Mucosa of descending colon (tissue), 3 donors: Measurements from ENCODE around the gene LRRC9. TPM values are rescaled to one million over a fixed set of nuclear protein-coding genes. Genes with fewer than 3 reads are reported as not detected.
"Not testable (repeated sequence)": the region's sequence is repeated elsewhere in the genome, so short reads cannot be mapped to it uniquely, and the experiment has no call there.

Experiments
- ATAC-seq: fragments of 200-7000 bp; cut with Tn5 transposase; one replicate; pipeline ENCODE4 v1.9.1; 2020; ENCODE audit warnings: mild to moderate bottlenecking, moderate library complexity
- DNase-seq, 3 donors: peaks; one replicate each; pipeline ENCODE4 v3.0.0-alpha.2; 2020
- H3K36me3 ChIP-seq: fragments of 200-600 bp; one replicate; pipeline ENCODE4 v1.8.0; 2021; ENCODE audit warnings: low read depth, mild to moderate bottlenecking
- H3K4me1 ChIP-seq: fragments of 200-600 bp; one replicate; pipeline ENCODE4 v1.8.0; 2021; ENCODE audit warnings: low read depth, mild to moderate bottlenecking
- H3K4me3 ChIP-seq: fragments of 200-600 bp; one replicate; pipeline ENCODE4 v1.8.0; 2021; ENCODE audit warnings: mild to moderate bottlenecking
- H3K9me3 ChIP-seq: fragments of 200-600 bp; one replicate; pipeline ENCODE4 v1.8.0; 2021; ENCODE audit warnings: mild to moderate bottlenecking
- intact Hi-C, 2 donors: fragments of 100-400 bp; cut with DNase I in 1 of 2; cut with micrococcal nuclease in 1 of 2; formaldehyde crosslinking; loops; one replicate each; pipeline versions ENCODE4 v1.11.0 to v1.11.1; 2022; cut with DNase I, micrococcal nuclease
- total RNA-seq, 3 donors: library from RNA; stranded (reverse); fragmentation: NEBNext Ultra II Directional in 2 of 3; extraction: Animal tissue kit (Norgen Biotek cat#: 25700) in 2 of 3; gene quantifications; one replicate each; pipeline versions ENCODE4 v1.2.1 to v1.2.4, GENCODE V29; 2021 to 2023
- TF ChIP-seq, protein P1 (sequence below): fragments of 200-600 bp; IDR thresholded peaks from one replicate; pipeline ENCODE4 v1.8.0; 2022; ENCODE audit warnings: antibody characterized with exemption, mild to moderate bottlenecking
- donor health status: DM: no; HTN: no; CAD: no; lungs with moderate emphysema.
- donor health status: DM: no; HTN: no; CAD: no.
- donor health status: DM: no; HTN: yes; CAD: no.

Gene LRRC9
- total RNA-seq, 3 donors from 2014 or later = 0.58 TPM; not detected in 2

DNA sequence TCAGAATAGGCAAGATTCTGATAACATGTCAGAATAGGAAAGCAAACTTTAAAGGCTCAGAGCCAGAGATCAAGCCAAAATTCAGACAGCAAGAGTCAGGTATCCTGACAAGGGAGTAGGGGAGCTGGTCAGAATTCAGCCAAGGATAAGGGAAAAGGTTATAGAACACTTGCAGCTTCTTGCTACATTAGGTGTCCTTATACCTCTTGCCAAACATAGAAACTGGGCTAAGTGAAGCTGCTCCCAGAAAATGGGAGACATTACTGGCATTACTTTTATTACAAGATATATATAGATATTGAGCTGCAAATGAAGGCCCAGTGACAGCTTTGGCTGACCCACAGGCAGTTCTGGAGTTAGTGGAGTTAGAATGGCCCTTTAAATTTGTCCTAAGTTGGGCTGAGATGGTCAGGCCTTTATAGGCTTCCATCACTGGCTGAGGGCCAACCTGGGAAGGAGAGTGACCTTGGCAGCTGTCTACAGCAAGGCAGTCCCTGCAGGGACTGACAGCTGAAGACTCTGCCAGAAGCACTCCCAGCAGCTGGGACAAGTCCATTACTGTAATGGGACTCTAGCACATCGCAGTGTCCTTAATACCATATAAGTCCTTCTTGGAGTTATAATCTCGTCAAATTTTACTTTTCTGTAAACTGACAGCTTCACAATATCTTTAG is 83.0 kb downstream of the LRRC9 start:
- TF ChIP-seq, protein P1, sequence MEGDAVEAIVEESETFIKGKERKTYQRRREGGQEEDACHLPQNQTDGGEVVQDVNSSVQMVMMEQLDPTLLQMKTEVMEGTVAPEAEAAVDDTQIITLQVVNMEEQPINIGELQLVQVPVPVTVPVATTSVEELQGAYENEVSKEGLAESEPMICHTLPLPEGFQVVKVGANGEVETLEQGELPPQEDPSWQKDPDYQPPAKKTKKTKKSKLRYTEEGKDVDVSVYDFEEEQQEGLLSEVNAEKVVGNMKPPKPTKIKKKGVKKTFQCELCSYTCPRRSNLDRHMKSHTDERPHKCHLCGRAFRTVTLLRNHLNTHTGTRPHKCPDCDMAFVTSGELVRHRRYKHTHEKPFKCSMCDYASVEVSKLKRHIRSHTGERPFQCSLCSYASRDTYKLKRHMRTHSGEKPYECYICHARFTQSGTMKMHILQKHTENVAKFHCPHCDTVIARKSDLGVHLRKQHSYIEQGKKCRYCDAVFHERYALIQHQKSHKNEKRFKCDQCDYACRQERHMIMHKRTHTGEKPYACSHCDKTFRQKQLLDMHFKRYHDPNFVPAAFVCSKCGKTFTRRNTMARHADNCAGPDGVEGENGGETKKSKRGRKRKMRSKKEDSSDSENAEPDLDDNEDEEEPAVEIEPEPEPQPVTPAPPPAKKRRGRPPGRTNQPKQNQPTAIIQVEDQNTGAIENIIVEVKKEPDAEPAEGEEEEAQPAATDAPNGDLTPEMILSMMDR = no peak
- ATAC-seq = no peak
- Histone ChIP-seq H3K9me3 (no peaks in the 10 kb centered on the region), H3K4me3 (no peak overlapping the region), H3K4me1 (no peaks in the 10 kb centered on the region), H3K36me3 (no peaks in the 10 kb centered on the region)
- peak in 1 of 3 donors; percentile 3 for DNase-seq
- intact Hi-C loops = no loop called here

DNA sequence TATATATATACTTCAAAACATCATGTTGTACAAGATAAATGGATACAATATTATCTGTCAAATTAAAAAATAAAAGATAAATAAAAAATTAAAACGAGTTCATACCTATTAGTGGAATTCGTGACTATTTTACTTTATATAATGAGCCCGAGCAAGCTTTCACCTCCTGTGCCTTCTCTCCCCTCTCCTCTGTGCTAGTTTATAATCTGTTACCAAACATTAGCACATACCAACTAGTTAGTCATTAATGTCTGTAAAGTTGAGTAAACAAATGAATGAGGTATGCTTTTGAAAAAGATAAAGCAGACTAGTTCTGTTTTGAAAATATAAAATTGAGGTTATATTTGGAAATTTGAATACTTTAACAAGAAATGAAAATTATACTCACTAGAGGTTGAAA is 84.0 kb downstream of the LRRC9 start:
- DNase-seq = no peak
- H3K4me1 ChIP-seq = no peaks in the 10 kb centered on the region
- no peak for ATAC-seq
- H3K36me3 ChIP-seq = no peaks in the 10 kb centered on the region
- no peak overlapping the region for H3K4me3 ChIP-seq
- intact Hi-C loops = no loop called here
- TF ChIP-seq, protein P1 = no peak
- no peaks in the 10 kb centered on the region for H3K9me3 ChIP-seq

DNA sequence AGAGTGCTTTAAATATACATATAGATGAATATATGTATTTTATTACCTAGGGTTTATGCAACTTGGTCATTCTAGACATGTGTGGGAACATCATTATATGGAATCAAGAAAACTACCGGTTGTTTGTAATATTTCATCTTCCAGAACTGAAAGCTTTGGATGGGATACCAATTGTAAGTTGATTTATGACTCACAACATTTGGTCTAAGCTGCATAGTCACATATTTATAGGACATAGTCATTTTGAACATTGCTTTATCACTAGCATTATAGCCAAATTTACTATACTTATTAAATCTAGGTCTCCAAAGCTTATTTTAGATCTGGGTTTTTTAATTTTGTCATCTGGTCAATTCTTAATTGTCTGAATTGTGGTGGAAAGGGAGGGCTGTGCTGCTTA is 88.1 kb downstream of the LRRC9 start:
- intact Hi-C loops = no loop called here
- Histone ChIP-seq H3K4me1 (no peaks in the 10 kb centered on the region), H3K4me3 (no peak overlapping the region), H3K9me3 (no peaks in the 10 kb centered on the region), H3K36me3 (no peaks in the 10 kb centered on the region)
- TF ChIP-seq, protein P1 = no peak
- no peak for ATAC-seq
- no peak for DNase-seq

DNA sequence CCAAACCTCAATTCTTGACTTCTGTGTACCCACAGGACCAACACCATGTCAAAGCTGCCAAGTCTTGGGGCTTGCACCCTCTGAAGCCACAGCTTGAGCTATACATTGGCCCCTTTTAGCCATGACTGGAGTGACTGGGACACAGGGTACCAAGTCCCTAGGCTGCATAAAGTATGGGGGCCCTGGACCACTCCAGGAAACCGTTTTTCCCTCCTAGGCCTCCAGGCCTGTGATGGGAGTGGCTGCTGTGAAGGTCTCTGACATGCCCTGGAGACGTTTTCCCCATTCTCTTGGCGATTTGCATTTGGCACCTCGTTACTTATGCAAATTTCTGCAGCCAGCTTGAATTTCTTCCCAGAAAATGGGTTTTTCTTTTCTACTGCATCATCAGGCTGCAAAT is 90.3 kb downstream of the LRRC9 start:
- ATAC-seq, H3K36me3 ChIP-seq, DNase-seq, H3K9me3 ChIP-seq, H3K4me1 ChIP-seq, H3K4me3 ChIP-seq, intact Hi-C loops: not testable (repeated sequence)

DNA sequence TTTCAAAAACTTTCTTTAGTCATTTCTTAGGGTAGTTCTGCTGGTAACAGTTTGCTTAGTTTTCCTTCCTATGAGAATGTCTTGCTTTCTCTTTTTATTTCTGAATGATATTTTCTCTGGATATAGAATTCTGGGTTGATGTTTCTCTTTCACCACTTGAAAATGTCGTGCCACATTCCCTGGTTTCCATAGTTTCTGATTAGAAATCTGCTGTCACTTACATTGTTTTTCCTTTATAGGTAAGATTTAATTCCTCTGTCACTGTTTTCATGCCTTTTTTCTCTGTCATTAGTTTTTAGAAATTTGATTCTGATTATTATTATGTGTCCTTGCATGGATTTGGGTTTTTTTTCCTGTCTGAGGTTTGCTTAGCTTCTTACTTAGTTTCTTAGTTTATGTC is 94.5 kb downstream of the LRRC9 start:
- no peak for ATAC-seq
- intact Hi-C loops = no loop called here
- Histone ChIP-seq H3K36me3 (no peaks in the 10 kb centered on the region), H3K4me1 (no peaks in the 10 kb centered on the region), H3K9me3 (no peaks in the 10 kb centered on the region), H3K4me3 (no peak overlapping the region)
- DNase-seq = no peak
- TF ChIP-seq, protein P1 = no peak

DNA sequence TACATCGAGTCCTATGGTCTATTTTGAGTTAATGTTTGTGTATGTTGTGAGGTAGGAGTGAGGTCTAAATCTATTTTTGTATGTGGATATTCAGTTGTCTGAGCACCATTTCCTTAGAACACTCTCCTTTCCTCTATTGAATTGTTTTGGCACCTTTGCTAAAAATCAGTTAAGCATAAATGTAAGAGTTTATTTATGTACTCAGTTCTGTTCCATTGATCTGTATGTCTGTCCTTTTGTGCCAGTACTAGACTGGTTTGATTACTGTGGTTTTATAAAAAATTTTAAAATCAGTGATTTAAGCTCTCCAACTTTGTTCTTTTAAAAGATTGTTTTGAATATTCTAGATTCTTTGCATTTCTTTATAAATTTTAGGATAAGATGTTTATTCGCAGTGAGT is 101.7 kb downstream of the LRRC9 start:
- intact Hi-C loops = no loop called here
- Histone ChIP-seq H3K9me3 (no peaks in the 10 kb centered on the region), H3K4me1 (no peaks in the 10 kb centered on the region), H3K4me3 (no peak overlapping the region), H3K36me3 (no peaks in the 10 kb centered on the region)
- TF ChIP-seq, protein P1 = no peak
- ATAC-seq (no peak), DNase-seq (no peak)
